Adipose tissue (tissue), 3 donors: ENCODE results near the gene CTNNA2. TPM values are rescaled to one million over a fixed set of nuclear protein-coding genes. Genes with fewer than 3 reads are reported as not detected.

Experiments used
- H3K27ac ChIP-seq: one replicate; pipeline ENCODE4 v1.5.1; 2013; ENCODE audit warnings: low read depth, low read length
- WGBS, 3 donors: extraction: QIAGEN DNeasy Blood & Tissue Kit; methylation state at CpG; one replicate each; pipeline ENCODE4 v1.1.7; 2013; 5-methylcytosine and 5-hydroxymethylcytosine counted together
- polyA plus RNA-seq, 3 donors: library from polyadenylated mRNA; stranded (reverse); fragments of 200-250 nt; gene quantifications; one replicate each; pipeline ENCODE4 v1.2.3, GENCODE V29; 2013
- donor health status: healthy with polysubstance abuse.
- donor health status: Bipolar disorder and iron deficiency.
- donor health status: healthy.

Gene CTNNA2
- polyA plus RNA-seq, 3 donors = 0.07 to 0.47 TPM; not detected in 1

DNA sequence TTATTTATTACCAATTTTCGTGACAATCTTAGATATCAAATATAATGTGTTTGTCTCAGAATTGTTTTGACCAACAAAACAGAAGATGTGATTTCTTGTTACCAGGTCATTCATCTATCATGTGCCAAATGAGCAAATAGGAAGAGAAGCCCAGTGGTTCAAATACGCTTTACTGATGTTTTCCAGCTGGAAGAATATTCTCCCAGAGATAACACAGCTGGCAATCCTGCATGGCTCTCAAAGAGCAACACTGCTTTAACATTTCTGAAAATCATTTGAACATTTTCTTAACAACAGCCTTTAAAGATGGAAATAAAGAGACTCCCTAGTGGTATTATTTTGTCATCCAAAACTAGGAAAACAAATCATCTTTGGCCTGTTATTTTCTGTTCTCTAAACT is 359.8 kb downstream of the CTNNA2 start:
- H3K27ac ChIP-seq = no peak overlapping the region
- WGBS, 3 donors = 62 to 82% (median 62%) methylated on average over 2 of the region's 2 CpGs

GRCh38 chr2:79874015-79874414 is 361.2 kb downstream of the CTNNA2 start:
- H3K27ac ChIP-seq = no peak overlapping the region
- 93 to 94% (median 94%) methylated on average over 18 of the region's 18 CpGs for WGBS, 3 donors

DNA sequence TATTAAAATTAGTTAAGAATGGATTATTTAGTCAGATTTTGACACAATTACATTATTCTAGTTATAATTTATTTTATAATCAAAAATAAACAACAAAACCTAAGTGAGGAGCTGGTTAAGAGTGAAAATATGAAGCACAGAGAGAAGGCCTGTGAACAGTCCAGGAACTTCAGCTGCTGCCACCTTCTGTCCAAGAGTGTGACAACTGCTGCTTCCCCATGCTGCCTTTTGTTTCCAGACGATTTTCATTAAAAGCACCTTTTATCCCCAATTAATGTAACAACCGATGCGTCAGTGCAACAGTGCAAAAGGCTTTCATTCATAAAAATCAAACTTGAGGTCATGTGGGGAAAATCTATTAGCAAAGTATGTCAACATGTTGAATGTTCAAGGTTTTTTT is 363.6 kb downstream of the CTNNA2 start:
- WGBS, 3 donors = 14 to 43% (median 36%) methylated on average over 3 of the region's 3 CpGs
- no peak overlapping the region for H3K27ac ChIP-seq

GRCh38 chr2:79882548-79882947 is 369.7 kb downstream of the CTNNA2 start:
- no peak overlapping the region for H3K27ac ChIP-seq
- 85 to 88% (median 87%) methylated on average over 6 of the region's 6 CpGs for WGBS, 3 donors

DNA sequence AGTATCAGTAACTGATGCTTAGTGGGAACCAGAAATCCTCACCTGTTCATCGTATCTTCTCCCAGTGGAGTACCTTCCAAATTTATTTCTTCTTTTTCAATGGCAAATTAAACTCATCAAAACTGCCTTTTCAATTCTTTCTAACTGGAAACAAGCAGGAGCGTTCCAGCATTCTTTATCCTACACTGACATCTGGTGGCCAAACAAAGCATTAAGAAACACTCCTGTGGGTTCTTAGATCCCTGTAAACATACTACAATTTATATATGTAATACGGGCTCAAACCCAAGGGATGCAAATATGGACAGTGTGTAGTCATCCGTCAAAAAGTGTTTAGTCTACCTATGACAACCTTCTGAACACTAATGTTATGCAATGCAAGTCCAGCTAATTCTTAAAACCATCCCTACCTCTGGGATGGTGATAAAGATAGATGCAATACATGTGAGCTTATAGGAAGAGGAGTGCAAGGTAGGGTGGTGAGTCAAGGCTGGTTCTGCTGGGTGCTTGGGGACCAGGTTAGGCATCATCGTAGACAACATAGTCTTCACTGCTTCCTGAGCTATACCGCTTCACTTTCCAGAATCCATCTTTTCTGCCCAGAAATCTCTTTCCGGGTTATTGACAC is 375.0 kb downstream of the CTNNA2 start:
- WGBS, 3 donors = 33 to 39% (median 36%) methylated on average over 7 of the region's 7 CpGs

GRCh38 chr2:79892123-79892522 is 379.3 kb downstream of the CTNNA2 start:
- 50 to 91% (median 85%) methylated on average over 2 of the region's 2 CpGs for WGBS, 3 donors
- H3K27ac ChIP-seq = no peak overlapping the region

More for the DNA sequence above, 375.0 kb downstream of the CTNNA2 start:
- H3K27ac ChIP-seq = no peak overlapping the region

DNA sequence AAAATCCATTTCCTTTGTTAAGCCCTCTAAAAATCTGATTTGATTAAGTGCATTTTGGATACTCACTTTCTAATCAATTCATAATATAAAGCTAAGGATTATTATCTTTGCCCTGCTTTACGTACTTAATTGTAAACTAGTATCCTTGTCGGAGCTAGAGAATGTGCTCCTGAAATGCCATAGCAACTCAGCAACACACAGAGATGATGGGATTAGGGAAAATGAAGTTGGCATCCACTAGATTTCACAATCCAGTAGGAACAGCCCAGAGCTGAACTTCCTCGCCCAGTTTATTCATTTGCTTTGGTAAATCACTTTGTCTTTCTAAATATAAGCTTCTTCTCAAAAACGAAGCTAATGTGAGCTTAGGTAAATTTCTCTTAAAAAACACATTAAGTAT is 386.3 kb downstream of the CTNNA2 start:
- WGBS, 3 donors = 74 to 78% (median 74%) methylated on average over 4 of the region's 4 CpGs

GRCh38 chr2:79901161-79901560 is 388.3 kb downstream of the CTNNA2 start:
- no peak overlapping the region for H3K27ac ChIP-seq

More for the DNA sequence above, 386.3 kb downstream of the CTNNA2 start:
- H3K27ac ChIP-seq = no peak overlapping the region

DNA sequence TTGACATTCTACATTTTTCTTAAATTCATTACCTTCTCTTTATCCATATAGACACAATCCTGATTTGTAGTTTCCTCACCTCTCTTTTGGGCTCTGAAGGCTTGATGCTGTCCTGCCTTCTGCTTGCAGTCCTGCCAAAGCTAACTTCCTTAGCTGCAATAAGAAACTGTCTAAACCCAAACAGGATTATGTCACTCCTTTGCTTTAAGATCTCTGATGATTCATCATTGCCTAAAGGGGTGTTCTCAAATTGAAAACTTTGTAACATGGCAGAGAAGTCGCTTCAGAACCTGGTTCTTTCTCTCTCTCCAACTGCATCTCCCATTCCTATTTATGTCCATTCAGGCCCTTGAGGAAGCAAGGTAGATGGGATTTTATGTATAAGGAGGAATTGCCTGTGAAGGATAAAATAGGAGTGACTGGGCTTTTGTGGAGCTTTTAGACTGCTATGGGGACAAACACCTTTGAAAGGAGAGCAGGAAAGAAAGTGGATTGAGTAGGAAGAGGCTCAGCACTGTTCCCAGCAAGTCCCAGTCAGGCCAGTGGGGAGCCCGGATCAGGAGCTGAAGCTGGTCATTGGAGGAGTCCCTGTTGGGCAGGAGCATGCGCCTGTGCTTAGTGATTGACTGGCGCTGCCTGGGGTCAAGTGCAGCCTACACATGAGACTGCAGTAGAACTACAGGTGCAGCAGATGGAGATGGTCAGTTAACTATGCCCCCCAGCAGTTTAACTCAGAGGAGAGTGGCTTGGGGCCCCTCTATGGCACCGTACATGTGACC is 390.6 kb downstream of the CTNNA2 start:
- H3K27ac ChIP-seq = no peak overlapping the region
- 81 to 88% (median 84%) methylated on average over 5 of the region's 5 CpGs for WGBS, 3 donors

DNA sequence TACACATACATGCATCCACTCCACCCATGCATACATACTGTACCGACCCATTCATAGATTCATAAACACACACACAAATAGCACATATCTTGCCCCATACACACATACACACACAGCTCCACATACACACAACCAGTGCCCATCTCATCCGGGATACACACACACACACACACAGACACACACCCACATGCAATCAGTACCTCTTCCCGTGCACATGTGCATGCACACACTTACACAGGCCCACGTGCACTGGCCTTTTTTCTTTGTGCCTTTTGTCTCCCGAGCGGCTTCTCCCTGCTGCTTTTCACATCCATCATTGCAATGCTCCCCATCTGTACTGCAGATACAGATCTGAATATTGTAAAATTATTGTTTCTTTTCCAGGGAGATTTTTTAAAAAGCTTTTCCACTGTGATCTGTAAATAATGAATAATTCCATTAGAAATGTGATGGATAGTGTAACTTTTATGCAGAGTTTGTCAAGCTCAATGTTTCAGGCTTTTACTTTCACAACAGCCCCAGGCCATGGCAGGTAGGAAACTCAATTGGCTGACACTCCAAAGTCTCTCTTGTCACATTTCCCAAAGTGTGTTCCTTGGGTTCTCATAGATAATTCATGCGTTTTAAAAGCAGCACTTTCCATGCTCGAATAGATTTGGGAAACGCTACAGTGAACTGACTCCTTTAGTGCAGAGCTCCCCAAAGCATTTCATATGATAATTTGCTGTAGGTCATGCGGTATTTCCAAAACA is 393.5 kb downstream of the CTNNA2 start:
- 77 to 80% (median 77%) methylated on average over 10 of the region's 10 CpGs for WGBS, 3 donors

GRCh38 chr2:79909521-79909920 is 396.7 kb downstream of the CTNNA2 start:
- H3K27ac ChIP-seq = no peak overlapping the region
- 91 to 95% (median 94%) methylated on average over 22 of the region's 22 CpGs for WGBS, 3 donors

More for the DNA sequence above, 393.5 kb downstream of the CTNNA2 start:
- H3K27ac ChIP-seq = no peak overlapping the region

DNA sequence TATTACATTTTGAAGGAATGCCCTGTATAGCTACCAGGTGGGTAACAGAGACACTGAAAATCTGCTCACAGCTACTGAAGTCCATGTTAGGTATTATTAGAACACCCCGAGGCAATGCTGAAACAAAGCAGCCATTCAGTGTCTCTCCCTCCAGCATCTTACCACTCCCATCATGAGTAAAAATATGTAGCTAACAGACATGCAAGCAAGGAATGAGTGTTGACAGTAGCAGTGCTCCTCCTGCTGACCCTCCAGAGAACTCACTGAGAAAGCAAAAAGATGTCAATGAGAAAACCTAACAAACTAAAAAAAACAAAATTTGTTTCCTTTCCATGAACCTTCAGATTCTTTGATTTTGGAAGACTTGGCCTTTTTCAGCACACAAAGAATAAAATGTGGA is 397.8 kb downstream of the CTNNA2 start:
- WGBS, 3 donors = 19 to 79% (median 72%) methylated on average over 1 of the region's 1 CpG

DNA sequence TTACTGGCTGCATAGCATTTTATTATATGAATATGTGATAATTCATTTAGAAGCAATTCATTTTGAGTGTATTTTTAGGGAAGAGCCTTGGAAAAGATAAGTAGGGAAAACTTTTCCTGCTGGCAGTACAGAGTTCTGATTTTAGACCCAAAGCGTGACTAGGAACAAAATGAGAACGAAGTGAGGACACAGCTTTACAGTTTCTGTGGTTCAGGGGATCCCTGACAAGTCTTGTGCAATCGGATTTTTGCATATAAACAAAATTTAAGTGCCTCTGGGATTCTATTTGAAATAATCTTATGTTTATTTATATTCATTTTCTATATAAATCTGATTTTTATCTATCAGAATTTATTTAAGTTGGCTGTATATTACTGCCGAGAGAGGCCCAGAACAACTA is 402.6 kb downstream of the CTNNA2 start:
- 67 to 72% (median 71%) methylated on average over 4 of the region's 4 CpGs for WGBS, 3 donors
- no peak overlapping the region for H3K27ac ChIP-seq

More for the DNA sequence above, 397.8 kb downstream of the CTNNA2 start:
- no peak overlapping the region for H3K27ac ChIP-seq

DNA sequence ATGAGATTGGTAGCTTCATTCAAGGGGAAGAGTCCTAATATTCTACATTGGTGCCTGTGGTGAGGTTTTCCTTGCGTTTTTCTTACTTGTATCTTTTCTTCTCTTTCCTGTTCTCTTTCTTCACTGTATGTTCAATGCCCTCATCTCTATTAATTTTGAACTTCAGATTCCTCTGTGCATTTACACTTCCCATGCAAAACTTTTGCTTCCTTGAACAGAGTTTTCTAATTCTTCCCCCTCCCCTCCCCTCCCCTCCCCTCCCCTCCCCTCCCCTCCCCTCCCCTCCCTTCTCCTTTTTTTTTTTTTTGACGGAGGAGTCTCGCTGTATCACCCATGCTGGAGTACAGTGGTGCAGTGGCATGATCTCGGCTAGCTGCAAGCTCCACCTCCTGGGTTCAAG is 403.4 kb downstream of the CTNNA2 start:
- H3K27ac ChIP-seq = no peak overlapping the region
- 73 to 80% (median 74%) methylated on average over 2 to 3 of the region's 4 CpGs for WGBS, 3 donors

DNA sequence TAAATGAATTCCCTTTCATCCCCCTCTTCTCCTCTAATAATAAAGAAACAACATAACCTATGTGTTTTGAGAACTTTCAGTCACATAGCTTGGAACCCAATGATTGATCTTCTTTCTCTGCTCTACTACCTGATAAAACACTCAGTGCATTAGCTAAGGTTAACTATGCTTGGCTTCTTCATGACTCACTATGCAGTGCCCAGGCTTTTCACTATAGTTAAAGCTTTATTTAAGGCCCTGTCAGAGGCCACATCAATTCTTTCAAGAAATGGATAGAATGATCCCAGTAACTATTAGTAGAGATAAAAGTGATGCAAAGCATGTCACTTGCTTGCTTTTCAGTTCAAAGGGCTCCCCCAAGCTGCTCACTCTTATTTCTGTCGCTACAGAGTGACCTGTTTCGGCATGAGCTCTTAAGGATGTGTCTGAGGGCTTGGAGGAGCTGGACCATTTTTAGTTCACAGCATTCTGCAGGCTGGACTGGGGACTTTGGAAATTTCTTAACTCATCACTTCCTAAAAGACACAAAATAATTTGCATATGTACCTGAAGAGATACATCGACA is 407.7 kb downstream of the CTNNA2 start:
- 45 to 58% (median 52%) methylated on average over 3 of the region's 3 CpGs for WGBS, 3 donors
- H3K27ac ChIP-seq = no peak overlapping the region

- no peak overlapping the region for H3K27ac ChIP-seq
- WGBS, 3 donors = 74 to 91% (median 78%) methylated on average over 3 of the region's 3 CpGs
Observed at GRCh38 chr2:79929624-79930023, 416.8 kb downstream of the CTNNA2 start.

DNA sequence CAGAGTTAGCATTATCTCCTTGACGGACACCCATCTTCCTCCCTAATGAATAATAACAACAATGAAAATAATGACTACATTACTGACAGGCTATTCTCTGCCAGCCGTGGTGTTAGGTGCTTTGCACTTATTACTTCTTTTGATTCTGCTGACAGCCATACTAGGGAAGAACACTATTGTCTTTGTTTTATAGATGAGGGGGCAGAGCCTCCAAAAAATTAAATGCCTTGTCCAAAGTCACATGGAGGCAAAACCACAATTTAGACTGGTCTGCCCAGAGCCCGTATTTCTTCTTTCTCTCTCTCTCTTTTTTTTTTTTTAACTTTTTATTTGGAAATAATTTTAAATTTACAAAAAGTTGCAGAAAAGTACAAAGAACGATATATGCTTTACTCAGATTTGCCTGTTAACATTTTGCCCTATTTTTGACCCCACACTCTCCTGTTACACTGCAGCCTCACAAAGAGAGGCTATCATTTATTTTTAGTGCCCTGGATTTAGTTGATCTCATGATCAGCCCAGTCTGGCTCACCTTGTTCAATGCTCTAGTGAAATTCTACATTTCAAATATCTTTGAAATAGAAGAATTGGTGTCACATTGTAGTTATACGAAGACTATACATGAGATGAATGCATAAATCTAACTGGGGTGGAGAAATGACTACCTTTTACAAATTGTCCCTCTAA is 422.3 kb downstream of the CTNNA2 start:
- 33 to 45% (median 43%) methylated on average over 5 of the region's 5 CpGs for WGBS, 3 donors
- no peak overlapping the region for H3K27ac ChIP-seq
